ENCODE results near the gene NFYA.
"Not testable (repeated sequence)": the region's sequence is repeated elsewhere in the genome, so short reads cannot be mapped to it uniquely, and the experiment has no call there.

The NFYA gene

GRCh38 chr6:41073968-41074691, 1.4 kb downstream of the NFYA start:
- DNase-seq: no peak

DNA sequence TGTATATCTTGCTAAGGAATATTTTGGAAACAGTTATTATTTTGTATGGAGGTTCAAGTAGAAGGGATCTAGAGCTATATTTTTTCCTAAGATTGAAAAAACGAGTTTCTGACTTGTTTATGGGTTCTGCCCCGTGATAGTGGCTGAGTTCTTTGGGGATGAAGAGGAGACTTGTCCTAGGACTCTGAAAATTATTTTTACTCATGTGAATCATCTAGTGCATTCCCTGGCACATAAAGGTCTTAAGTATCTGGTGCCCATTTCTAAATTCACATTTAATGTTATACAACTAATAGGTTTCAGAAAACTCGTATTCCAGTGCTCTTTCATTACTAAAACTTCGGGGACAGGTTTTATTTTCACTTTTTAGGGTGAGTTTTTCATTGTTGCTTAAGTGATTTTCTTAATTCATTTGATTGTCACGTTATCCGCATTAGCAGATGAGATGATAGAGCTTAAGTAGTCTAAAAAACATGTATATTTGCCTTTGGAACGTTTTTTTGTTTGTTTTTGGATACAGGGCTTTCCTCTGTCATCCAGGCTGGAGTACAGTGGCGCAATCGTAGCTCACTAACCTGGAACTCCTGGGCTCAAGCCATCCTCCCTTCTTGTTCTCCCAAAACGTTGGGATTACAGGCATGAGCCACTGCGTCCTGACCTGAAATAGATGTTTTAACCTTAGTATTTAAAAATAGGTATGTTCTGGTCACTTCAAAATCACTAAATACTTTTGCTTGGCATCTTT, 2.1 kb downstream of the NFYA start:
- DNase-seq: no peak

DNA sequence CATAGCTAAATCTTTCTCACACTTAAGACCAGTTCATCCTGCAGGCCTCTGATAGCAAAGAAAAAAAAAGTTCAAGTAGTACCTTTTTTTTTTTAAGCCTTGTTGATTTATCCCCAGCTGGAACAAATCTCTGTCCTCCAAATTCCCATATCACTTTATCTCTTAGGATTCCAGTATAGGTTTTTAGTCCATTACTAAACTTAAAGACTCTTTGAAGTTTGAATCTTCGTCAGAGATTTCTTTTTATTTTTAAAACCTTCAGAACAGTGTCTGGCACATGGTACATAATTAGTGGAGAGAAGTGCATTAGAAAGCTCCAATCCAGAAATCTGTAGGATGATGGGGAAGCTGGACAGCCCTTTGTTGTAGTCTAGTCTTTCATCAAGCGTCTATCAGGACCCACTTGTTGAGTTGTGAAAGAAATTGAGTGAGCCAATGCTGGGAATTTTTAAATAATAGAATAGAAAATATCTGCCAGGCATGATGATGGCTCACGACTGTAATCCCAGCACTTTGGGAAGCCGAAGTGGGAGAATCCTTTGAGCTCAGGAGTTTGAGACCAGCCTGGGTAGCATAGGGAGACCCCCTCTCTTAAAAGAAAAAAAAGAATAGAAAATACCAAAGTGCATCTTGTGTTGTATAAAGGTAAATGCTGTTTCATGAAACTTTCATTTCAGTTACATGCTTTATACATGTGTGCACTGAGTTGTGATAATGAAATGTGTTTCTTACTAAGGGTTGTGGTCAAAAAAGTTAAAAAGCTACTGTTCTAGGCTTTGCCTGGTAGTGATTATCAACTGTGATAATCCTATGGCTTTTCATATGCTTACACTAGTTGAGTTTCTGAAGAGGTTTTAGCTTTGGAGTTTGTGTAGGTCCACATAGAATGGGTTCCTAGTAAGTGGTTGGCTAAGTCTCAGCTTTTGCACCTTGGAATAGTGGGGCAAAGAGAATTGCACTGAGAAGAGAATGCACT, 3.2 kb downstream of the NFYA start:
- no peak for DNase-seq

DNA sequence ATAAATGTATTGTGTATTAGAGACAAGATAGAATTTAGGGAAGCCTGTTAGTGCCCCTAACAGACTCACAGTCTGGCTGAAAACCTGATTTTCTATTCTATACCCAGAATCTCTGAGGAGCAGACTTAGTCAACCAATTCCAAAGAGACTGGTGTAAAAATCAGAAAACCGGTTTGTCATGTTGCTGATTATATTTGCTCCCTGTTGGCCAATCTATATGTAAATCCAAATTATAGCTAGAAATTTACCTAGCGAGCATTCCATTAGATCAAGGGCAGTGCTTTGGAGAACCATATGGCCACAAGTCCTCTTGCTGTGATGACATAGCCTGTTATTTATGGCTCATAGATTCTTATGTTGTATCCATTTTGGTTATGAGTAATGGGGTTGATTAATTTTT, 4.8 kb downstream of the NFYA start:
- DNase-seq: no peak

DNA sequence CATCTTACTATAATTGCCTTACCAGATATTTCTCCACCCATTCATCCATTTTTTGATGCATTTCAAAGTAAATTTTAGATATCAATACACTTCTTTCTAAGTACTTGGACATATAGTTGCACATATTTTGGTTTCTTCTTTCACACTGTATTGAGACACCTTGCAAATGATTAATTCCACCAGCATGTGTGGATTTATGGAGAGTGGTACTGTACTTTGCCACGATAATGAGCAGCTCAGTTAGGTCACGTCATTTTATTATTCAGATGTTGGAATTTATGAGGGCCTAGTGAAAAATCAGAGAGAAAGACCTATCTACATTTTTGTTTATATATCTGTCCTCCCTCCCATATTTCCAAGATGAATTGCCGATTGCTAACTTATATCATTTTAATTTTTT, 5.3 kb downstream of the NFYA start:
- no peak for DNase-seq

GRCh38 chr6:41079080-41079479, 6.3 kb downstream of the NFYA start:
- DNase-seq: no peak

- no peak for DNase-seq
These were observed 7.8 kb downstream of the NFYA start for GRCh38 chr6:41080621-41081020.

DNA sequence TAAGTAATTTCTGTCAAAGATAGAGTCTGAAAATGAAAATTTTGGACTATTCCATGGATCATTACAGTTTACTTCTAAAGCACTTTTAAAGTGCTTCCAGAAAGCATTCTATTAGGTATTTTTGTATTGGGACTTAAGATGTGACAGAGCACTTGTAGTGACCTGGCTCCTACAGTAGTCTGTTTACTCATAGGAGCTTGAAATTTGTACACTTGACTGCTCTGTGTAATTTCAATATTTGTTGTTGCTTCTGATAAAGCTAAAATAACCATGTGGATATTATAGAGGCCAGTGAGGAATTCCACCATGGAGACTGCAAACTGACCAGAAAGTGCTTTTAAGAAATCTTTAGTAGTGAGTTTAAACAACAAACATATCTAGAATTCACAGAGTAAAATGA, 10.3 kb downstream of the NFYA start:
- no peak for DNase-seq

GRCh38 chr6:41085182-41085581, 12.4 kb downstream of the NFYA start:
- DNase-seq: no peak

DNA sequence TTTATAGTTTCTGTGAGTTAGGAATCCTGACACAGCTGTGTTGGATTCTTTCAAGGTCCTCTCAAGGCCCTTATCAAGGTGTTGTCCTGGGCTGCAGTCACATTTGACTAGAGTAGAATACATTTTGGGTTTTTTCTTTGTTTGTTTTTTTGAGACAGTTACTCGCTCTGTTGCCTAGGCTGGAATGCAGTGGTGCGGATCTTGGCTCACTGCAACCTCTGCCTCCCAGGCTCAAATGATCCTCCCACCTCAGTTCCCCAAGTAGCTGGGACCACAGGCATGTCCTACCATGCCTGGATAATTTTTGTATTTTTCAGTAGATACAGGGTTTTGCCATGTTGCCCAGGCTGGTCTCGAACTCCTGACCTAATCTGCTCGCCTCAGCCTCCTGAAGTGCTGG, 15.7 kb downstream of the NFYA start:
- no peak for DNase-seq

GRCh38 chr6:41090841-41091761, 18.3 kb downstream of the NFYA start:
- DNase-seq: no peak

DNA sequence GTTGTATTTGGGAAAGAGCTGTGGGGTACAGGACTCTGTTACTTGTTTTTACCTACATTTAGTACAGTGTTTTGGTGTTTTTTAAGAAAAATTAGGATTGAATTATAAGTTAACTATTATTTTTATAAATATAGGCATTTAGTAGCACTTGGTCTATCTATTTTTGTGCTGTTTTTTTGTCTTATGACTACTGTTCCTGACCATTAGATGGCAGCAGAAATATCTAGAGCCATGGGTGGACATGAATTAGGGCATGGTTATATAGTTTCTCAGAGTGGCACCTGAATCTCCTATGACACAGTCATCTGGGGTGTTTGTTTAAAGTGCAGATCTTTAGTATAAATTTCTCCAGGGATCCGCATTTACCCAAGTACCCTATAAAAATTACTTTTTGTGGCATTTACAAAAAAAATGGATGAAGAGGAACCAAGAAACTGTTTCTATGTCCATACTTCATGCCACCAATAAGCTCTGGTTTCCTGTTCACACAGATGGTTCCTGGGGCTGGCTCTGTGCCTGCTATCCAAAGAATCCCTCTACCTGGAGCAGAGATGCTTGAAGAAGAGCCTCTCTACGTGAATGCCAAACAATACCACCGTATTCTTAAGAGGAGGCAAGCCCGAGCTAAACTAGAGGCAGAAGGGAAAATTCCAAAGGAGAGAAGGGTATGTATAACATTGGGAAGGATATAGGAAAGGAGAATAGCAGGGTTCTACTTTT, 19.8 kb downstream of the NFYA start:
- no peak for DNase-seq

DNA sequence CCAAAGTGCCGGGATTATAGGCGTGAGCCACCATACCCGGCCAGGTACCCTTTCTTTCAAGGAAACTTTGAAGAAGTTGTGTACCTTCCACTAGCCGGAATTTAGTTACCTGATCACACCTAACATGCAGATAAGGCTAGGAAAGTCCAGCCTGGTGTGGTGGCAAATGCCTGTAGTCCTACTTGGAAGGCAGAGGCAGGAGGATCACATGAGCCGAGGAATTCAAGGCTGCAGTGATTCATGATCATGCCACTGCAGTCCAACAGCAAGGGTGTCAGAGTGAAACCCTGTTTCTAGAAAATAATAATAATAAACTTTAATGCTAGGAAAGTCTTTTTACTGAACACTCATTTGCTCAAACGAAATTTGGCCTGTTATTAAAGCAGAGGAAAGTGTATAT, 21.0 kb downstream of the NFYA start:
- DNase-seq: no peak

DNA sequence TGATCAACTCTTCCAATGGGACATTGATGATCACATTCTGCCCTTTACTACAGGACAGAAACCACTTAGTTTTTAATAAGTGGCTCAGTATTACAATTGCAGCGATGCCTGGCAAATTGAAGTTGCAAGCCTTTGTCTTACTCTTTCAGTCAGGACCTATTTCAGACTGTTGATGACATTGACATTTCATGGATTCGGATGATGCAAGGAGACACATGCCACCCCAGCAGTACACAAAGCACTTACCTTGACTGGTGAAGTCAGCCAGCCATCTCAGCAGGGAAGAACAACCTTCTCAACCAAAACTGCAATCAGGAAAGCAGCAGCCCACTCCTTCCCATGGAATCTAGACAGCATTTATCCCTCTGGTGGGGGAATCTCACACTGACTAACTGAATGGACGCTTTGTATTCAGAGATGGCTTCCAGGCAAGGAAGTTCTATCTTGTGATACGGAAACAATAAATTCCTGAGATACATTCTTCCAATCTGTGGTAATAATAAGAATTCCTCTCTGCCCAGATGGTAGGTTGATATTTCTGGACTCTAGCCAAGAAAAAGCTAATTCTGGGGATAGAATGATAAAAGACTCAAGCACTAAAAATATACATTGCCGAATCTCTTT, 24.8 kb downstream of the NFYA start:
- DNase-seq: no peak

- no peak for DNase-seq
These were observed 25.6 kb downstream of the NFYA start for GRCh38 chr6:41098366-41098765.

GRCh38 chr6:41100871-41101287, 28.1 kb downstream of the NFYA start:
- peak; percentile 14 for DNase-seq

DNA sequence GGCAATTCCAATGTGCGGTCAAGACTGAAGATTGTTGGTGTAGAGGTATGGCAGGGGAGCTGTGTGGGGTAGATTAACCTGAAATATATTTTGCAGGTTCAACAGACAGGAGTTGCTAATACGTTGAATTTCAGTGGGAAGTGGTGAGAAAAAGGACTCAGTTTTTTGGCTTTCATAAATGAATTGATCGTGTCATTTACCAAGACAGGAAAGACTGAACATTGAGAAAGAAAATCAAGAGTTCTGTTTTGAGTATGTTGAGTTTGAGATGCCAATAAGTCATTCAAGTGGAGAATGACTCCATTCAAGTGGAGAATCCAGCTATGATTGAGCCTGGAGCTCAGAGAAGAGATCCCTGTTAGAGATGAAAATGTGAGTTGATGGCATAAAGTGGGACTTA, 31.1 kb downstream of the NFYA start:
- no peak for DNase-seq

DNA sequence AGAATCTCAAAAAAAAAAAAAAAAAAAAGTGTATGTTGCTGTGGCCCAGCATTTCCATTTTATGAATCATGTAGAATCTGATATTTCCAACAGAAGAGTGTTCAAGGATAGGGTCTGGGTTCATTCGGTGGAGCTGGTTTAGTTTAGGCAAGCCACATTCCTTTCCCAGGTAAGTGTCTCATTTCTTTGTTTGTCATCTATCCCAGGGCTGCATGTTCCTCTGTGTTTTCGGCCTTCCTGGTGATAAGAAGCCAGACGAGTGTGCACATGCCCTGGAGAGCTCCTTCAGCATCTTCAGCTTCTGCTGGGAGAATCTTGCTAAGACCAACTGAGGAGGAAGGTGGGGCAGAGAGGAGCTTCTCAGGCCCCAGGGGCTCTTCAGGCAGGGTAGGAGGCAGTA, 38.2 kb downstream of the NFYA start:
- no peak for DNase-seq

- not testable (repeated sequence) for DNase-seq
These were observed 42.3 kb downstream of the NFYA start for GRCh38 chr6:41115027-41115426.

- no peak for DNase-seq
These were observed 46.7 kb downstream of the NFYA start for GRCh38 chr6:41119508-41119907.

DNA sequence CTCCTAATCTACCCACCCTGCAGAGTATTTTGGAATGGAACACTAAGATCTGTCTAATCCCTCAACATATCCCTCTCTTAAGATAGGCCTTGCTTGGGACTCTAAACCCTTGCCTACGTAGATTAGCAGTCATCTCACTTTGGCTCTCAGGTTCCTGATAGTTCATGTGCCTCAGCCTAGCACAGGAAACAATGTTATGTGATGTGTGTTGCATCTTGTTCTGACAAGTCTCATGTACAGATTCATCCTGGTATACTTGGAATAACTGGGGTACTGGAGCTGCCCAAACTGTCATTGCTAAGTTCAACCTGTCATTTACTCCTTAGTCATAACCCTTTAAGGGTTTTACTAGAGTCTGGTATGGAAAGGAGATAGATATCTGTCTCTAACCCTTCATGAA, 47.3 kb downstream of the NFYA start:
- DNase-seq: no peak
